ENCODE data around the gene PRR5L.

DNA sequence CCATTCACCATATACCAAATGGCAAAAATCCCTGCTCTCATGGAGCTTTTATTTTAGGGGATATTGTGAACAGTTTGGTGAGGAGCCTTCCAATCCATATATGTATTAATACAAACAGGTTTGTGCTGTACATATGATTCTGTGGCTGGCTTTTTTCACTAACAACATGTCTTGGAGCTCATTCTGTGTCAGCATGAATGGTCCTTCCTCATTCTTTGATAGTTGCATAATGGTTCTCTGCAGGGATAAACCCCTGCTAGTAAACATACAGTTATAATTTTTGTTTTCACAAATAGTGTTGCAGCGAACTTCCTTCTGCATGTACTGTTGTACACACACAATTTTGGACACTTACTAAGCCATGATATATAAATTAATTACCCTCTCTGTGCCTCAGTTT, 8.3 kb downstream of the PRR5L start:
- TF ChIP-seq, protein P1, sequence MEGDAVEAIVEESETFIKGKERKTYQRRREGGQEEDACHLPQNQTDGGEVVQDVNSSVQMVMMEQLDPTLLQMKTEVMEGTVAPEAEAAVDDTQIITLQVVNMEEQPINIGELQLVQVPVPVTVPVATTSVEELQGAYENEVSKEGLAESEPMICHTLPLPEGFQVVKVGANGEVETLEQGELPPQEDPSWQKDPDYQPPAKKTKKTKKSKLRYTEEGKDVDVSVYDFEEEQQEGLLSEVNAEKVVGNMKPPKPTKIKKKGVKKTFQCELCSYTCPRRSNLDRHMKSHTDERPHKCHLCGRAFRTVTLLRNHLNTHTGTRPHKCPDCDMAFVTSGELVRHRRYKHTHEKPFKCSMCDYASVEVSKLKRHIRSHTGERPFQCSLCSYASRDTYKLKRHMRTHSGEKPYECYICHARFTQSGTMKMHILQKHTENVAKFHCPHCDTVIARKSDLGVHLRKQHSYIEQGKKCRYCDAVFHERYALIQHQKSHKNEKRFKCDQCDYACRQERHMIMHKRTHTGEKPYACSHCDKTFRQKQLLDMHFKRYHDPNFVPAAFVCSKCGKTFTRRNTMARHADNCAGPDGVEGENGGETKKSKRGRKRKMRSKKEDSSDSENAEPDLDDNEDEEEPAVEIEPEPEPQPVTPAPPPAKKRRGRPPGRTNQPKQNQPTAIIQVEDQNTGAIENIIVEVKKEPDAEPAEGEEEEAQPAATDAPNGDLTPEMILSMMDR (IDR thresholded peaks at IDR 0.05): no peak
- TF ChIP-seq ZFX (IDR thresholded peaks at IDR 0.05; ENCODE audit: borderline replicate concordance): no peak

All from 22Rv1 (cell line).